OCI-LY1 (cell line): ENCODE data around the gene ANKRD13A.

ENCODE experiments used
- EZH2 ChIP-seq: fragments of 200-600 bp; sonication (generic), shearing (Covaris generic); IDR thresholded peaks from 2 replicates; pipeline ENCODE4 v1.8.0; 2017; ENCODE audit warnings: borderline replicate concordance, mixed run types, mild to moderate bottlenecking, antibody characterized with exemption, low read length, moderate library complexity, mixed read lengths
- TF ChIP-seq, protein P1 (sequence below): fragments of 200-600 bp; sonication (generic), shearing (Covaris generic); IDR thresholded peaks from 2 replicates; pipeline ENCODE4 v1.5.1; 2017; ENCODE audit warnings: mild to moderate bottlenecking, antibody characterized with exemption, low read length, moderate library complexity, mixed read lengths

DNA sequence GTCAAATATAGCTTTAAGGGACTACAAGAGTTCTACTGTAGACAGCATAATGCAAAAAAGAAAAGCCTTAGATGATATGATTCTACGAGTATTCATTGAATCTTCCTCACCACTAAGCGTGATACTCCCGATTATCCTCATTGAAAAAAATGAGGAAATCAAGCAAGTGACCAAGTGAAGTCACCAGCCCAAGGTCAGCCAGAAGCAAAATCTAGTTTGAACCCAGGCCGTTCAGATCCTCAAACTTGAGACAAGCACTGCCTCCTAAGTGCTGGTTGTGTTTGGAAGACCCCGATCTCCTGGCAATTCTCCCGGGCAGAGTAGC lies 3.9 kb upstream of the ANKRD13A start:
- TF ChIP-seq, protein P1, sequence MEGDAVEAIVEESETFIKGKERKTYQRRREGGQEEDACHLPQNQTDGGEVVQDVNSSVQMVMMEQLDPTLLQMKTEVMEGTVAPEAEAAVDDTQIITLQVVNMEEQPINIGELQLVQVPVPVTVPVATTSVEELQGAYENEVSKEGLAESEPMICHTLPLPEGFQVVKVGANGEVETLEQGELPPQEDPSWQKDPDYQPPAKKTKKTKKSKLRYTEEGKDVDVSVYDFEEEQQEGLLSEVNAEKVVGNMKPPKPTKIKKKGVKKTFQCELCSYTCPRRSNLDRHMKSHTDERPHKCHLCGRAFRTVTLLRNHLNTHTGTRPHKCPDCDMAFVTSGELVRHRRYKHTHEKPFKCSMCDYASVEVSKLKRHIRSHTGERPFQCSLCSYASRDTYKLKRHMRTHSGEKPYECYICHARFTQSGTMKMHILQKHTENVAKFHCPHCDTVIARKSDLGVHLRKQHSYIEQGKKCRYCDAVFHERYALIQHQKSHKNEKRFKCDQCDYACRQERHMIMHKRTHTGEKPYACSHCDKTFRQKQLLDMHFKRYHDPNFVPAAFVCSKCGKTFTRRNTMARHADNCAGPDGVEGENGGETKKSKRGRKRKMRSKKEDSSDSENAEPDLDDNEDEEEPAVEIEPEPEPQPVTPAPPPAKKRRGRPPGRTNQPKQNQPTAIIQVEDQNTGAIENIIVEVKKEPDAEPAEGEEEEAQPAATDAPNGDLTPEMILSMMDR = no peak
- no peak for TF ChIP-seq EZH2
